Measurements from ENCODE around the gene MID1.

MID1 gene

DNA sequence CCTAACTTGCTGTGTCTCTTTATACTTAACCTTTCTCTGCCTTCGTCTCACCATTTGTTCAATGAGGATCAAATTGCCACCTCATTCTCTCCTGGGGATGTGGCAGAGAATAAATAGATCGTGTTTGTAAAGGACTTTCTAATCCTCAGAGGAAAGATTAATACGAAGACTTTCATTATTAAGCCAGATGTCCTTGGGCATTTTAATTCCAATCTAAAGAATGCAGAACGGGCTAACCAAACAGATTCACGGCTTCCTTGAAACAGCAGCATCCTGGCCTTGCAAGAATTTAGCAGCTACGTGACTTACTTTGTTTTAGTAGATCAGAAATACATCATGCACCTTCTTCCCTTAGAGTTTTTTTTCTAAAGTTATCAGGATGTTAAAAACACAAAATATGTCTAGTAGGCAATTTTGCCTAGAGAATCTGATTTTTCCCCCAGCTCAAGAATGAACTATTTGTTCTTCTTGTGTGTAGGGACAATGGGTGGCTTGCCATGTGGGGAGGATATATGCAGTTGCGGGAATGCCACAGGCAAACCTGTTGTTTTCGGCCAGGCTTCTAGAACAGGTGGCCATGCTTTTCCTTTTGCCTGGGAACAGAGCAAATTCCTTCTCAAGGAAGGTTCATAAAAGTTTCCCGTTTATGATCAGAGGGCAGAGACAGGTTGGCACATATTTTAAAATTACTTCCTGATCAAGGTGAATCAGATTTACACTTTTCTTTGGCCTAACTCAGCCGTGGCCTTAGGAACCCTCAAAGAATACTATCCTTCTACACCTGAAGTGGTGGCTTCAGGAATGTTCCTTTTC is 3.0 kb downstream of the MID1 start:
- Histone ChIP-seq H3K4me3 (ENCODE audit: low read depth, low read length) (peak overlapping the region; percentile 62; the same call in 1 of the 2 replicates), H3K36me3 (ENCODE audit: control insufficient read depth in 2 of 2, insufficient read depth in 1 of 2, low read length in 2 of 2) (no peaks in the 10 kb centered on the region), H3K27ac (ENCODE audit: extremely low read depth, low read depth, low read length) (no peak overlapping the region), H3K4me1 (ENCODE audit: control insufficient read depth, insufficient read depth, low read length) (no peaks in the 10 kb centered on the region), H3K9me3 (ENCODE audit: control insufficient read depth, insufficient read depth, low read depth, low read length) (no peaks in the 10 kb centered on the region)
- TF ChIP-seq, protein P1, sequence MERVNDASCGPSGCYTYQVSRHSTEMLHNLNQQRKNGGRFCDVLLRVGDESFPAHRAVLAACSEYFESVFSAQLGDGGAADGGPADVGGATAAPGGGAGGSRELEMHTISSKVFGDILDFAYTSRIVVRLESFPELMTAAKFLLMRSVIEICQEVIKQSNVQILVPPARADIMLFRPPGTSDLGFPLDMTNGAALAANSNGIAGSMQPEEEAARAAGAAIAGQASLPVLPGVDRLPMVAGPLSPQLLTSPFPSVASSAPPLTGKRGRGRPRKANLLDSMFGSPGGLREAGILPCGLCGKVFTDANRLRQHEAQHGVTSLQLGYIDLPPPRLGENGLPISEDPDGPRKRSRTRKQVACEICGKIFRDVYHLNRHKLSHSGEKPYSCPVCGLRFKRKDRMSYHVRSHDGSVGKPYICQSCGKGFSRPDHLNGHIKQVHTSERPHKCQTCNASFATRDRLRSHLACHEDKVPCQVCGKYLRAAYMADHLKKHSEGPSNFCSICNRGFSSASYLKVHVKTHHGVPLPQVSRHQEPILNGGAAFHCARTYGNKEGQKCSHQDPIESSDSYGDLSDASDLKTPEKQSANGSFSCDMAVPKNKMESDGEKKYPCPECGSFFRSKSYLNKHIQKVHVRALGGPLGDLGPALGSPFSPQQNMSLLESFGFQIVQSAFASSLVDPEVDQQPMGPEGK (tag by site-specific recombination; IDR thresholded peaks at IDR 0.05), result no peak
- TF ChIP-seq SCRT2 (tag by site-specific recombination; IDR thresholded peaks at IDR 0.05) (peak; percentile 53; the same call in 1 of the 2 replicates), ZNF521 (tag by site-specific recombination; IDR thresholded peaks at IDR 0.05) (no peak)
- CTCF ChIA-PET, result interaction anchor here (0.9 to 5.4 kb wide), 2 partner anchors 11 to 428 kb away, joined by 3 to 45 read pairs; no protein-coding TSS in a partner anchor
- POLR2A ChIA-PET, result no interaction called here

DNA sequence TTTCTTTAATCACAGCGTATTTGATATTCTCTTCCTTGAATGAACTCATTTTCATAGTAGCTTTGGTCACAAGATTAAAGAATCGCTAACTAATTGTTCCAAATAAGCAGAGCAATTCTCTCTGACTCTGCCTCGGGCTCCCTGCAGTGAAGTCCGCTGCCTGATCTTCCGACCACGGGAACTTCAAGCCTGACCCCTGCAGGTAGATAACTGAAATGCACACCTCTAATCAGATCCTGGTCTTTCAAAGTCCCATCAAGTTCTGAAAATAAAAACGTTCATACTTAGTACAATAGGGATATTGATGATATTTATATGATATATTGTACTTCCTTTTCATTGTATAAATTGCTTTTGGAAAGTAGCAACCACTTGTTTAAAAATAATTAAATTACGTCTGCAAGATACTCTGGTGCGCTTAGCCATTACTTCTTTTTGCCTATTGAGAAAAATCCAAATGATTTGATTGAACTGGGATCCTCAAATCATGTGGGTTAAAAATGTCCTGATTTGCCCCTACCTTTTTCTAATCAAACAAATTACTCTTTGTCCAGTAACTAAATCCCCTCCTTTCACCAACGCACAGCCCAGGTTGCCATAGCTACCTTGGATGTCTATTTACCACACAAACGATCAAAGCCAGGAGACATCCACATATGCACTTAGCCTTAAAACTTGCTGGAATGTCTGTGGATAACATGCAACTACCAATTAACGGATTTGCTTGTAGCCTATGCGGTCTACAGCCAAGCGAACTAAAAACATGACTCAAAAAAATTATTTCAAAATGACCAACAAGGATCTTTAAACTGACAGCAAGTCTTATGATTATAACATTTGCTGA is 4.2 kb downstream of the MID1 start:
- Histone ChIP-seq H3K4me3 (ENCODE audit: low read depth, low read length) (no peak overlapping the region), H3K27ac (ENCODE audit: extremely low read depth, low read depth, low read length) (no peak overlapping the region), H3K4me1 (ENCODE audit: control insufficient read depth, insufficient read depth, low read length) (no peaks in the 10 kb centered on the region), H3K36me3 (ENCODE audit: control insufficient read depth in 2 of 2, insufficient read depth in 1 of 2, low read length in 2 of 2) (no peaks in the 10 kb centered on the region), H3K9me3 (ENCODE audit: control insufficient read depth, insufficient read depth, low read depth, low read length) (no peaks in the 10 kb centered on the region)
- ChIA-PET CTCF (interaction anchor here (0.7 to 5.4 kb wide), 4 partner anchors 11 to 426 kb away, joined by 3 to 45 read pairs (median 3); no protein-coding TSS in a partner anchor), POLR2A (no interaction called here)
- TF ChIP-seq, protein P2, sequence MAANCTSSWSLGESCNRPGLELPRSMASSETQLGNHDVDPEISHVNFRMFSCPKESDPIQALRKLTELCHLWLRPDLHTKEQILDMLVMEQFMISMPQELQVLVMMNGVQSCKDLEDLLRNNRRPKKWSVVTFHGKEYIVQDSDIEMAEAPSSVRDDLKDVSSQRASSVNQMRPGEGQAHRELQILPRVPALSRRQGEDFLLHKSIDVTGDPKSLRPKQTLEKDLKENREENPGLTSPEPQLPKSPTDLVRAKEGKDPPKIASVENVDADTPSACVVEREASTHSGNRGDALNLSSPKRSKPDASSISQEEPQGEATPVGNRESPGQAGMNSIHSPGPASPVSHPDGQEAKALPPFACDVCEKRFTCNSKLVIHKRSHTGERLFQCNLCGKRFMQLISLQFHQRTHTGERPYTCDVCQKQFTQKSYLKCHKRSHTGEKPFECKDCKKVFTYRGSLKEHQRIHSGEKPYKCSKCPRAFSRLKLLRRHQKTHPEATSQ (tag by site-specific recombination; IDR thresholded peaks at IDR 0.05), result no peak
- TF ChIP-seq TCF7L2 (IDR thresholded peaks at IDR 0.05; ENCODE audit: borderline replicate concordance, low read depth, low read length) (peak; percentile 42; the same call in 1 of the 2 replicates), HOXD13 (CRISPR knock-in tag; IDR thresholded peaks at IDR 0.05; ENCODE audit: borderline replicate concordance) (no peak), ZNF510 (tag by site-specific recombination; IDR thresholded peaks at IDR 0.05; ENCODE audit: insufficient replicate concordance) (no peak), ZNF48 (tag by site-specific recombination; IDR thresholded peaks at IDR 0.05) (no peak), ZNF184 (tag by site-specific recombination; IDR thresholded peaks at IDR 0.05) (no peak), ZNF571 (tag by site-specific recombination; IDR thresholded peaks at IDR 0.05) (no peak), ZNF530 (tag by site-specific recombination; IDR thresholded peaks at IDR 0.05; ENCODE audit: low read depth) (no peak), GLIS2 (tag by site-specific recombination; IDR thresholded peaks at IDR 0.05) (no peak), ZNF248 (tag by site-specific recombination; IDR thresholded peaks at IDR 0.05) (no peak), ZNF654 (tag by site-specific recombination; IDR thresholded peaks at IDR 0.05; ENCODE audit: low read depth) (peak; percentile 28)
- TF ChIP-seq, protein P3, sequence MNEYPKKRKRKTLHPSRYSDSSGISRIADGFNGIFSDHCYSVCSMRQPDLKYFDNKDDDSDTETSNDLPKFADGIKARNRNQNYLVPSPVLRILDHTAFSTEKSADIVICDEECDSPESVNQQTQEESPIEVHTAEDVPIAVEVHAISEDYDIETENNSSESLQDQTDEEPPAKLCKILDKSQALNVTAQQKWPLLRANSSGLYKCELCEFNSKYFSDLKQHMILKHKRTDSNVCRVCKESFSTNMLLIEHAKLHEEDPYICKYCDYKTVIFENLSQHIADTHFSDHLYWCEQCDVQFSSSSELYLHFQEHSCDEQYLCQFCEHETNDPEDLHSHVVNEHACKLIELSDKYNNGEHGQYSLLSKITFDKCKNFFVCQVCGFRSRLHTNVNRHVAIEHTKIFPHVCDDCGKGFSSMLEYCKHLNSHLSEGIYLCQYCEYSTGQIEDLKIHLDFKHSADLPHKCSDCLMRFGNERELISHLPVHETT (tag by site-specific recombination; IDR thresholded peaks at IDR 0.05), result no peak
- TF ChIP-seq, protein P4, sequence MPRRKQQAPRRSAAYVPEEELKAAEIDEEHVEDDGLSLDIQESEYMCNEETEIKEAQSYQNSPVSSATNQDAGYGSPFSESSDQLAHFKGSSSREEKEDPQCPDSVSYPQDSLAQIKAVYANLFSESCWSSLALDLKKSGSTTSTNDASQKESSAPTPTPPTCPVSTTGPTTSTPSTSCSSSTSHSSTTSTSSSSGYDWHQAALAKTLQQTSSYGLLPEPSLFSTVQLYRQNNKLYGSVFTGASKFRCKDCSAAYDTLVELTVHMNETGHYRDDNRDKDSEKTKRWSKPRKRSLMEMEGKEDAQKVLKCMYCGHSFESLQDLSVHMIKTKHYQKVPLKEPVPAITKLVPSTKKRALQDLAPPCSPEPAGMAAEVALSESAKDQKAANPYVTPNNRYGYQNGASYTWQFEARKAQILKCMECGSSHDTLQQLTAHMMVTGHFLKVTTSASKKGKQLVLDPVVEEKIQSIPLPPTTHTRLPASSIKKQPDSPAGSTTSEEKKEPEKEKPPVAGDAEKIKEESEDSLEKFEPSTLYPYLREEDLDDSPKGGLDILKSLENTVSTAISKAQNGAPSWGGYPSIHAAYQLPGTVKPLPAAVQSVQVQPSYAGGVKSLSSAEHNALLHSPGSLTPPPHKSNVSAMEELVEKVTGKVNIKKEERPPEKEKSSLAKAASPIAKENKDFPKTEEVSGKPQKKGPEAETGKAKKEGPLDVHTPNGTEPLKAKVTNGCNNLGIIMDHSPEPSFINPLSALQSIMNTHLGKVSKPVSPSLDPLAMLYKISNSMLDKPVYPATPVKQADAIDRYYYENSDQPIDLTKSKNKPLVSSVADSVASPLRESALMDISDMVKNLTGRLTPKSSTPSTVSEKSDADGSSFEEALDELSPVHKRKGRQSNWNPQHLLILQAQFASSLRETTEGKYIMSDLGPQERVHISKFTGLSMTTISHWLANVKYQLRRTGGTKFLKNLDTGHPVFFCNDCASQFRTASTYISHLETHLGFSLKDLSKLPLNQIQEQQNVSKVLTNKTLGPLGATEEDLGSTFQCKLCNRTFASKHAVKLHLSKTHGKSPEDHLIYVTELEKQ (tag by site-specific recombination; IDR thresholded peaks at IDR 0.05; ENCODE audit: borderline replicate concordance), result no peak
- TF ChIP-seq, protein P5, sequence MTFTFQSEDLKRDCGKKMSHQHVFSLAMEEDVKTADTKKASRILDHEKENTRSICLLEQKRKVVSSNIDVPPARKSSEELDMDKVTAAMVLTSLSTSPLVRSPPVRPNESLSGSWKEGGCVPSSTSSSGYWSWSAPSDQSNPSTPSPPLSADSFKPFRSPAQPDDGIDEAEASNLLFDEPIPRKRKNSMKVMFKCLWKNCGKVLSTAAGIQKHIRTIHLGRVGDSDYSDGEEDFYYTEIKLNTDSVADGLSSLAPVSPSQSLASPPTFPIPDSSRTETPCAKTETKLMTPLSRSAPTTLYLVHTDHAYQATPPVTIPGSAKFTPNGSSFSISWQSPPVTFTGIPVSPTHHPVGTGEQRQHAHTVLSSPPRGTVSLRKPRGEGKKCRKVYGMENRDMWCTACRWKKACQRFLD (tag by site-specific recombination; IDR thresholded peaks at IDR 0.05), result no peak
- TF ChIP-seq, protein P6, sequence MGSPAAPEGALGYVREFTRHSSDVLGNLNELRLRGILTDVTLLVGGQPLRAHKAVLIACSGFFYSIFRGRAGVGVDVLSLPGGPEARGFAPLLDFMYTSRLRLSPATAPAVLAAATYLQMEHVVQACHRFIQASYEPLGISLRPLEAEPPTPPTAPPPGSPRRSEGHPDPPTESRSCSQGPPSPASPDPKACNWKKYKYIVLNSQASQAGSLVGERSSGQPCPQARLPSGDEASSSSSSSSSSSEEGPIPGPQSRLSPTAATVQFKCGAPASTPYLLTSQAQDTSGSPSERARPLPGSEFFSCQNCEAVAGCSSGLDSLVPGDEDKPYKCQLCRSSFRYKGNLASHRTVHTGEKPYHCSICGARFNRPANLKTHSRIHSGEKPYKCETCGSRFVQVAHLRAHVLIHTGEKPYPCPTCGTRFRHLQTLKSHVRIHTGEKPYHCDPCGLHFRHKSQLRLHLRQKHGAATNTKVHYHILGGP (tag by site-specific recombination; IDR thresholded peaks at IDR 0.05), result no peak
